NB4 (cell line): Measurements from ENCODE around the gene NFYA.

Source experiments
- MYC ChIP-seq: IDR thresholded peaks from 2 replicates; pipeline ENCODE4 v1.6.1; 2011; ENCODE audit warnings: low read depth, low read length
- POLR2A ChIP-seq: IDR thresholded peaks from 2 replicates; pipeline ENCODE4 v1.6.1; 2011; ENCODE audit warnings: mild to moderate bottlenecking; ENCODE audit not compliant: insufficient read length; ENCODE audit errors: extremely low read depth
- TF ChIP-seq, protein P1 (sequence below): IDR thresholded peaks from one replicate; pipeline ENCODE4 v1.5.1; 2012; ENCODE audit warnings: low read depth, low read length
- TF ChIP-seq, protein P2 (sequence below): IDR thresholded peaks from 2 replicates; pipeline ENCODE4 v1.6.1; 2011; ENCODE audit warnings: low read depth, low read length

DNA sequence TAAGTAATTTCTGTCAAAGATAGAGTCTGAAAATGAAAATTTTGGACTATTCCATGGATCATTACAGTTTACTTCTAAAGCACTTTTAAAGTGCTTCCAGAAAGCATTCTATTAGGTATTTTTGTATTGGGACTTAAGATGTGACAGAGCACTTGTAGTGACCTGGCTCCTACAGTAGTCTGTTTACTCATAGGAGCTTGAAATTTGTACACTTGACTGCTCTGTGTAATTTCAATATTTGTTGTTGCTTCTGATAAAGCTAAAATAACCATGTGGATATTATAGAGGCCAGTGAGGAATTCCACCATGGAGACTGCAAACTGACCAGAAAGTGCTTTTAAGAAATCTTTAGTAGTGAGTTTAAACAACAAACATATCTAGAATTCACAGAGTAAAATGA lies 10.3 kb downstream of the NFYA start:
- TF ChIP-seq, protein P1, sequence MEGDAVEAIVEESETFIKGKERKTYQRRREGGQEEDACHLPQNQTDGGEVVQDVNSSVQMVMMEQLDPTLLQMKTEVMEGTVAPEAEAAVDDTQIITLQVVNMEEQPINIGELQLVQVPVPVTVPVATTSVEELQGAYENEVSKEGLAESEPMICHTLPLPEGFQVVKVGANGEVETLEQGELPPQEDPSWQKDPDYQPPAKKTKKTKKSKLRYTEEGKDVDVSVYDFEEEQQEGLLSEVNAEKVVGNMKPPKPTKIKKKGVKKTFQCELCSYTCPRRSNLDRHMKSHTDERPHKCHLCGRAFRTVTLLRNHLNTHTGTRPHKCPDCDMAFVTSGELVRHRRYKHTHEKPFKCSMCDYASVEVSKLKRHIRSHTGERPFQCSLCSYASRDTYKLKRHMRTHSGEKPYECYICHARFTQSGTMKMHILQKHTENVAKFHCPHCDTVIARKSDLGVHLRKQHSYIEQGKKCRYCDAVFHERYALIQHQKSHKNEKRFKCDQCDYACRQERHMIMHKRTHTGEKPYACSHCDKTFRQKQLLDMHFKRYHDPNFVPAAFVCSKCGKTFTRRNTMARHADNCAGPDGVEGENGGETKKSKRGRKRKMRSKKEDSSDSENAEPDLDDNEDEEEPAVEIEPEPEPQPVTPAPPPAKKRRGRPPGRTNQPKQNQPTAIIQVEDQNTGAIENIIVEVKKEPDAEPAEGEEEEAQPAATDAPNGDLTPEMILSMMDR = no peak
- no peak for TF ChIP-seq POLR2A
- TF ChIP-seq, protein P2, sequence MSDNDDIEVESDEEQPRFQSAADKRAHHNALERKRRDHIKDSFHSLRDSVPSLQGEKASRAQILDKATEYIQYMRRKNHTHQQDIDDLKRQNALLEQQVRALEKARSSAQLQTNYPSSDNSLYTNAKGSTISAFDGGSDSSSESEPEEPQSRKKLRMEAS = no peak
- TF ChIP-seq MYC = no peak
